ENCODE results near the gene ANKRD6. TPM values are rescaled to one million over a fixed set of nuclear protein-coding genes. Genes with fewer than 3 reads are reported as not detected.

Gene ANKRD6
- total and polyA plus RNA-seq, 2 donors (not counting 3 experiments of a cell fraction or from before 2014, with no cell fraction given), result 3.4 to 9.6 TPM

- Histone ChIP-seq H3K9me1 (replicated peaks; ENCODE audit: control insufficient read depth, extremely low read depth, insufficient read depth, low read length) (no peaks in the 10 kb centered on the region), H3K79me2 (ENCODE audit: control insufficient read depth, insufficient read depth, low read length) (peaks cover 7% of the 10 kb centered on the region), H3K4me3 (replicated peaks in 1 of 3; ENCODE audit: insufficient read depth in 1 of 3, low read depth in 1 of 3, low read length in 3 of 3) (peak within 1 kb of the TSS; percentile 80 to 84 (median 83)), H3K4me1 (ENCODE audit: control insufficient read depth, extremely low read depth, insufficient read depth, low read length) (peaks cover 12% of the 10 kb centered on the region), H3K4me2 (ENCODE audit: insufficient read depth, low read length) (peak within 1 kb of the TSS; percentile 98), H3K27ac (ENCODE audit: insufficient read depth, low read depth, low read length) (peak within 1 kb of the TSS; percentile 92), H3K9me3 (replicated peaks; ENCODE audit: control insufficient read depth, insufficient read depth, low read length) (no peaks in the 10 kb centered on the region), H2AFZ (ENCODE audit: low read depth, low read length) (peak within 1 kb of the TSS; percentile 98), H4K20me1 (replicated peaks; ENCODE audit: control insufficient read depth, extremely low read depth, insufficient read depth, low read length) (no peaks in the 10 kb centered on the region), H3K9ac (replicated peaks; ENCODE audit: extremely low read depth, insufficient read depth, low read length) (peak within 1 kb of the TSS; percentile 98), H3K36me3 (ENCODE audit: control insufficient read depth in 2 of 2, extremely low read depth in 1 of 2, insufficient read depth in 2 of 2, low read length in 2 of 2) (peaks cover 5 to 7% of the 10 kb centered on the region in 2 experiments), H3K27me3 (ENCODE audit: control insufficient read depth in 2 of 2, insufficient read depth in 2 of 2, low read length in 2 of 2) (no peaks in the 10 kb centered on the region)
- BruUV-seq (replicated peaks), result TSS peak; percentile 71
- POLR2A ChIA-PET, result no interaction called here
- intact Hi-C loops (cut with micrococcal nuclease), result loop anchor here (2.0 kb wide), 2 partner anchors 340 to 558 kb away; partner anchors contain the start of gene PNRC1
- DNase-seq (ENCODE audit: low read depth, low spot score), result peak; percentile 96
- CTCF ChIA-PET, result interaction anchor here (0.8 to 2.2 kb wide), 6 partner anchors 9 to 327 kb away, joined by 3 to 6 read pairs (median 5); no protein-coding TSS in a partner anchor
- dilution Hi-C loops (cut with MboI; ENCODE audit: extremely low pct_ligation_motif_present, low sequenced_read_pairs), result no loop called here
- FAIRE-seq, result peak; percentile 91
- TF ChIP-seq MYC (IDR thresholded peaks at IDR 0.05; ENCODE audit: low read depth, low read length), result no peak
- TF ChIP-seq FOS (IDR thresholded peaks at IDR 0.05; ENCODE audit: borderline replicate concordance, insufficient read depth, low read length), result no peak
- peak; percentile 93 for TF ChIP-seq POLR2AphosphoS5 (IDR thresholded peaks at IDR 0.05; ENCODE audit: insufficient read depth, low read depth, low read length)
- no peak for TF ChIP-seq GATA2 (IDR thresholded peaks at IDR 0.05; ENCODE audit: insufficient read depth, insufficient read length, low read depth, low read length)
- TF ChIP-seq POLR2A (IDR thresholded peaks at IDR 0.05; ENCODE audit: low read depth, low read length), result peak; percentile 85
- no peak for TF ChIP-seq EZH2 (IDR thresholded peaks at IDR 0.05; ENCODE audit: borderline replicate concordance, low read depth, low read length, severe bottlenecking)
These were observed 205.6 kb downstream of the ANKRD6 start, which contains the start of gene LYRM2 for GRCh38 chr6:89638320-89639195. Gene LYRM2 (minus strand): TSS chr6:89638747. CDS start chr6:89638716, 31 bp downstream.

GRCh38 chr6:89640804-89641203, 207.9 kb downstream of the ANKRD6 start:
- Histone ChIP-seq H3K9me3 (replicated peaks; ENCODE audit: control insufficient read depth, insufficient read depth, low read length) (no peaks in the 10 kb centered on the region), H3K36me3 (ENCODE audit: control insufficient read depth in 2 of 2, extremely low read depth in 1 of 2, insufficient read depth in 2 of 2, low read length in 2 of 2) (peaks cover 5 to 13% of the 10 kb centered on the region in 2 experiments), H3K9ac (replicated peaks; ENCODE audit: extremely low read depth, insufficient read depth, low read length) (no peak overlapping the region), H3K4me3 (replicated peaks in 1 of 3; ENCODE audit: insufficient read depth in 1 of 3, low read depth in 1 of 3, low read length in 3 of 3) (no peak overlapping the region), H3K9me1 (replicated peaks; ENCODE audit: control insufficient read depth, extremely low read depth, insufficient read depth, low read length) (no peaks in the 10 kb centered on the region), H4K20me1 (replicated peaks; ENCODE audit: control insufficient read depth, extremely low read depth, insufficient read depth, low read length) (no peaks in the 10 kb centered on the region), H3K27me3 (ENCODE audit: control insufficient read depth in 2 of 2, insufficient read depth in 2 of 2, low read length in 2 of 2) (no peaks in the 10 kb centered on the region), H3K27ac (ENCODE audit: insufficient read depth, low read depth, low read length) (no peak overlapping the region), H3K4me2 (ENCODE audit: insufficient read depth, low read length) (no peak overlapping the region), H3K4me1 (ENCODE audit: control insufficient read depth, extremely low read depth, insufficient read depth, low read length) (peaks cover 12% of the 10 kb centered on the region), H2AFZ (ENCODE audit: low read depth, low read length) (no peak overlapping the region), H3K79me2 (ENCODE audit: control insufficient read depth, insufficient read depth, low read length) (peaks cover 7% of the 10 kb centered on the region)
- ChIA-PET POLR2A (no interaction called here), CTCF (interaction anchor here (1.5 kb wide), 1 partner anchor 10 kb away, joined by 3 read pairs; no protein-coding TSS in a partner anchor)
- DNase-seq (ENCODE audit: low read depth, low spot score) (no peak), FAIRE-seq (no peak)
- intact Hi-C loops (cut with micrococcal nuclease) (no loop called here), dilution Hi-C loops (cut with MboI; ENCODE audit: extremely low pct_ligation_motif_present, low sequenced_read_pairs) (no loop called here)
- TF ChIP-seq JUN (IDR thresholded peaks at IDR 0.05; ENCODE audit: borderline replicate concordance, insufficient read depth, insufficient read length, low read depth) (no peak), GATA2 (IDR thresholded peaks at IDR 0.05; ENCODE audit: insufficient read depth, insufficient read length, low read depth, low read length) (no peak), CTCF (IDR thresholded peaks at IDR 0.05; ENCODE audit: extremely low read depth in 1 of 2, insufficient read depth in 1 of 2, low read depth in 1 of 2, low read length in 2 of 2) (no peak), POLR2A (IDR thresholded peaks at IDR 0.05; ENCODE audit: low read depth, low read length) (no peak), MAX (IDR thresholded peaks at IDR 0.05; ENCODE audit: insufficient read depth, insufficient read length) (no peak), FOS (IDR thresholded peaks at IDR 0.05; ENCODE audit: borderline replicate concordance, insufficient read depth, low read length) (no peak), MYC (IDR thresholded peaks at IDR 0.05; ENCODE audit: low read depth, low read length) (no peak), EZH2 (IDR thresholded peaks at IDR 0.05; ENCODE audit: borderline replicate concordance, low read depth, low read length, severe bottlenecking) (no peak), POLR2AphosphoS5 (IDR thresholded peaks at IDR 0.05; ENCODE audit: insufficient read depth, low read depth, low read length) (no peak)
- no TSS peak for BruUV-seq (replicated peaks)
